HepG2 (cell line): ENCODE results near the gene NR1H3. TPM values are rescaled to one million over a fixed set of nuclear protein-coding genes. Genes with fewer than 3 reads are reported as not detected.

Experiments
- DNMT3B ChIP-seq: conservative IDR thresholded peaks from 2 replicates; pipeline ENCODE4 v1.6.1; 2016; ENCODE audit warnings: missing biosample characterization, control low read depth
- HINFP ChIP-seq: sonication (generic); formaldehyde crosslinking; IDR thresholded peaks from 2 replicates; pipeline ENCODE4 v1.4.0; 2020; ENCODE audit warnings: low read depth, mild to moderate bottlenecking, missing genetic modification reagents
- HNF1A ChIP-seq, 2 experiments: sonication (generic) in 1 of 2; formaldehyde crosslinking in 1 of 2; IDR thresholded peaks; 2 replicates each; pipeline versions ENCODE4 v1.4.0 to v1.6.1; 2016 to 2020; ENCODE audit warnings: borderline replicate concordance in 1 of 2, low read depth in 1 of 2, mild to moderate bottlenecking in 1 of 2, missing genetic modification reagents in 1 of 2
- NONO ChIP-seq, 2 experiments: fragments of 450-650 bp in 1 of 2; sonication (generic) in 1 of 2; formaldehyde crosslinking in 1 of 2; IDR thresholded peaks in 1 of 2; conservative IDR thresholded peaks in 1 of 2; 2 replicates each; pipeline versions ENCODE4 v1.6.1 to v1.8.0; 2017 to 2022; ENCODE audit warnings: mild to moderate bottlenecking in 1 of 2, missing genetic modification reagents in 1 of 2, moderate library complexity in 1 of 2
- SMYD3 ChIP-seq: sonication (generic); formaldehyde crosslinking; IDR thresholded peaks from 2 replicates; pipeline ENCODE4 v1.8.1; 2023; ENCODE audit warnings: mild to moderate bottlenecking, missing genetic modification reagents
- YEATS4 ChIP-seq: sonication (generic); formaldehyde crosslinking; IDR thresholded peaks from 2 replicates; pipeline ENCODE4 v1.4.0; 2020; ENCODE audit warnings: missing genetic modification reagents, borderline replicate concordance
- ZBTB1 ChIP-seq: sonication (generic); formaldehyde crosslinking; IDR thresholded peaks from 2 replicates; pipeline ENCODE4 v1.4.0; 2020; ENCODE audit warnings: missing genetic modification reagents, borderline replicate concordance
- ZBTB7A ChIP-seq: sonication (generic); formaldehyde crosslinking; IDR thresholded peaks from 2 replicates; pipeline ENCODE4 v1.8.0; 2022; ENCODE audit warnings: mild to moderate bottlenecking, missing genetic modification reagents
- ZNF333 ChIP-seq: sonication (generic); formaldehyde crosslinking; IDR thresholded peaks from 2 replicates; pipeline ENCODE4 v1.4.0; 2020; ENCODE audit warnings: mild to moderate bottlenecking, missing genetic modification reagents, borderline replicate concordance
- ZNF616 ChIP-seq: sonication (generic); formaldehyde crosslinking; IDR thresholded peaks from 2 replicates; pipeline ENCODE4 v1.5.0; 2020; ENCODE audit warnings: low read depth, mild to moderate bottlenecking, missing genetic modification reagents
- ZNF629 ChIP-seq: sonication (generic); formaldehyde crosslinking; conservative IDR thresholded peaks from 2 replicates; pipeline ENCODE4 v1.5.0; 2020; ENCODE audit warnings: missing genetic modification reagents
- ZNF670 ChIP-seq: sonication (generic); formaldehyde crosslinking; IDR thresholded peaks from 2 replicates; pipeline ENCODE4 v1.8.0; 2022; ENCODE audit warnings: mild to moderate bottlenecking, missing genetic modification reagents, borderline replicate concordance
- ZNF713 ChIP-seq: sonication (generic); formaldehyde crosslinking; IDR thresholded peaks from 2 replicates; pipeline ENCODE4 v1.4.0; 2020; ENCODE audit warnings: mild to moderate bottlenecking, missing genetic modification reagents
- ZNF850 ChIP-seq: sonication (generic); formaldehyde crosslinking; conservative IDR thresholded peaks from 2 replicates; pipeline ENCODE4 v1.9.0; 2021; ENCODE audit warnings: mild to moderate bottlenecking, missing genetic modification reagents
- polyA plus RNA-seq, 8 experiments: library from polyadenylated mRNA; depleted of rRNA in 3 of 8; stranded (reverse) in 7 of 8; unstranded in 1 of 8; fragments of >200 nt; fragmentation: Illumina TruSeq in 4 of 8; extraction: Trizol in 4 of 8; gene quantifications; 2 replicates each; pipeline versions ENCODE4 v1.2.1 to v1.2.3, GENCODE V29; 2011 to 2016; ENCODE audit warnings: low read depth in 4 of 8, missing spikeins in 1 of 8, mixed read lengths in 1 of 8; ENCODE audit not compliant: insufficient read depth in 1 of 8
- total RNA-seq, 5 experiments: library from RNA; depleted of rRNA; stranded (reverse); fragments of >200 nt; fragmentation: Illumina TruSeq; extraction: Trizol; gene quantifications; 2 replicates each; pipeline ENCODE4 v1.2.3, GENCODE V29; 2016; ENCODE audit warnings: low read depth in 1 of 5
- TF ChIP-seq, protein P1 (sequence below): sonication (generic); formaldehyde crosslinking; IDR thresholded peaks from 2 replicates; pipeline ENCODE4 v1.4.0; 2020; ENCODE audit warnings: missing genetic modification reagents, borderline replicate concordance

Gene NR1H3
- total and polyA plus RNA-seq, 2 of the 13 experiments (the other 11 are each of a cell fraction or from before 2014, with no cell fraction given) = 41.8 to 102 TPM

DNA sequence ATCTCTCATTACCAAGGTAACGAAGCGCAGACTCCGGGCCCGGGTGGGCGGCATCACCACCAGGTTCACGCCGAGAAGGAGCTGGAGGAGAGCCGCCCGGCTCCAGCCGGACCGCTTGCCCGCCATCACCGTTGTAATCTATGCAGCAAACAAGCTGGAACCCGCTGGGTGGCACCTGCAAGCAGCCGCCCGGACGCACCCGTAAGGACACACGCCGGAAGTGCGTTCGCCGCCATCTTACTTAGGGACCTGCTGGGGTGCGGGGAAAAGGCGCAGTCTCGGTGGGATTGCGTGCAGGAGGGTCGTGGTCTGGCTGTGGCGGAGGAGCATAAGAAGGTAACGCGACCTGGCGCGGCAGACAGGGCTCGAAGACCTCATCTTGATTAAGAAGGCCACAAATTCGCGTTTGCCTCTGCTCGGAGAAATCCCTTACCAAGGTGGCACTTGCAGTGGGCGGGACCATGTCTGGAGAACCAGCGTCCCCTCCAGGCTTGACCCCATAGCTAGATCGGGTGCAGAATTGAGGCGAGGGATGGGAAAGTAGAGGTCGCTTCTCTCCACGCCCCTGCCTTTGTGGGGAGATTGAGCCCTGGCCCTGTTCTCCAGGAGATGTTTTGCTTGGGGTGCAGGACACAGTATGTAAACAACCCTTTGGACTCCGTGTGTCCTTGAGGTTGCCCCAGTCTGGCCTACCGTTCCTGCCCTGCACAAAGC lies 9.0 kb upstream of the NR1H3 start, which contains the start of gene ACP2 (continued):
- TF ChIP-seq ZNF850 (CRISPR knock-in tag) = 0 out of 2 replicates have a peak, but pooled peaks have one; percentile 21
- TF ChIP-seq ZBTB7A = peak; percentile 70; the same call in 1 of the 2 replicates
- TF ChIP-seq NONO (IDR thresholded peaks at IDR 0.05) = no peak
- TF ChIP-seq NONO (CRISPR knock-in tag; conservative IDR thresholded peaks at IDR 0.05) = peak; percentile 95
- peak; percentile 87; the same call in 1 of the 2 replicates for TF ChIP-seq SMYD3 (CRISPR knock-in tag)
- no peak; the same call in none of the 2 replicates for TF ChIP-seq ZNF713 (CRISPR knock-in tag)
- TF ChIP-seq HNF1A (IDR thresholded peaks at IDR 0.05; ENCODE audit: low read depth) = no peak
- peak; percentile 67; the same call in 1 of the 2 replicates for TF ChIP-seq HNF1A (CRISPR knock-in tag; IDR thresholded peaks at IDR 0.05; ENCODE audit: borderline replicate concordance)
- TF ChIP-seq ZNF333 (CRISPR knock-in tag) = peak; percentile 70; the same call in 1 of the 2 replicates
- peak; percentile 98 for TF ChIP-seq YEATS4 (CRISPR knock-in tag)
- no peak; the same call in none of the 2 replicates for TF ChIP-seq ZNF629 (CRISPR knock-in tag)
- no peak for TF ChIP-seq ZBTB1 (CRISPR knock-in tag)
- TF ChIP-seq HINFP (CRISPR knock-in tag) = 0 out of 2 replicates have a peak, but pooled peaks have one; percentile 55
- 0 out of 2 replicates have a peak, but pooled peaks have one; percentile 43 for TF ChIP-seq ZNF616 (CRISPR knock-in tag)
- TF ChIP-seq DNMT3B (CRISPR knock-in tag) = peak; percentile 83
- TF ChIP-seq, protein P1, sequence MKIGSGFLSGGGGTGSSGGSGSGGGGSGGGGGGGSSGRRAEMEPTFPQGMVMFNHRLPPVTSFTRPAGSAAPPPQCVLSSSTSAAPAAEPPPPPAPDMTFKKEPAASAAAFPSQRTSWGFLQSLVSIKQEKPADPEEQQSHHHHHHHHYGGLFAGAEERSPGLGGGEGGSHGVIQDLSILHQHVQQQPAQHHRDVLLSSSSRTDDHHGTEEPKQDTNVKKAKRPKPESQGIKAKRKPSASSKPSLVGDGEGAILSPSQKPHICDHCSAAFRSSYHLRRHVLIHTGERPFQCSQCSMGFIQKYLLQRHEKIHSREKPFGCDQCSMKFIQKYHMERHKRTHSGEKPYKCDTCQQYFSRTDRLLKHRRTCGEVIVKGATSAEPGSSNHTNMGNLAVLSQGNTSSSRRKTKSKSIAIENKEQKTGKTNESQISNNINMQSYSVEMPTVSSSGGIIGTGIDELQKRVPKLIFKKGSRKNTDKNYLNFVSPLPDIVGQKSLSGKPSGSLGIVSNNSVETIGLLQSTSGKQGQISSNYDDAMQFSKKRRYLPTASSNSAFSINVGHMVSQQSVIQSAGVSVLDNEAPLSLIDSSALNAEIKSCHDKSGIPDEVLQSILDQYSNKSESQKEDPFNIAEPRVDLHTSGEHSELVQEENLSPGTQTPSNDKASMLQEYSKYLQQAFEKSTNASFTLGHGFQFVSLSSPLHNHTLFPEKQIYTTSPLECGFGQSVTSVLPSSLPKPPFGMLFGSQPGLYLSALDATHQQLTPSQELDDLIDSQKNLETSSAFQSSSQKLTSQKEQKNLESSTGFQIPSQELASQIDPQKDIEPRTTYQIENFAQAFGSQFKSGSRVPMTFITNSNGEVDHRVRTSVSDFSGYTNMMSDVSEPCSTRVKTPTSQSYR (CRISPR knock-in tag) = peak; percentile 73
- TF ChIP-seq ZNF670 (CRISPR knock-in tag) = no peak
